GM18499 (cell line): ENCODE measurements around the gene MATN1.

Experiments used
- ATAC-seq: cut with Tn5 transposase; IDR thresholded peaks from one replicate; pipeline ENCODE4 v1.9.1; 2021; ENCODE audit warnings: moderate number of reproducible peaks; ENCODE audit not compliant: insufficient read depth, unreplicated experiment

Gene MATN1

DNA sequence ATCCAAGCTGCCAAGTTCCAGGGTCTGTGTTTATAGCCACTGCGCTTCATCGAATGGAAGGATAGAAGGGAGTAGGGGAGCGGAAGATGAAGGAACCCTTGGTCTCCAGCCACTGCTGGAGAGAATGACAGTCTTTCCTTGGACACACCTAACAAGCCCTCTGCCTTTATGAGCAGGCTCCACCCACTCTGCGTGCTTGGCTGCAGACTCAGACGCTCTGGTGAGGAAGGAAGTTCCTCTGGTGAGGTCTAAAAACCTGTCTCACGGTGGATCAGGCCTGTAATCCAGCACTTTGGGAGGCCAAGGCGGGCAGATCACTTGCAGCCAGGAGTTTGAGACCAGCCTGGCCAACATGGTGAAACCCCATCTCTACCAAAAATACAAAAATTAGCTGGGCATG is 55.4 kb downstream of the MATN1 start:
- ATAC-seq = no peak

DNA sequence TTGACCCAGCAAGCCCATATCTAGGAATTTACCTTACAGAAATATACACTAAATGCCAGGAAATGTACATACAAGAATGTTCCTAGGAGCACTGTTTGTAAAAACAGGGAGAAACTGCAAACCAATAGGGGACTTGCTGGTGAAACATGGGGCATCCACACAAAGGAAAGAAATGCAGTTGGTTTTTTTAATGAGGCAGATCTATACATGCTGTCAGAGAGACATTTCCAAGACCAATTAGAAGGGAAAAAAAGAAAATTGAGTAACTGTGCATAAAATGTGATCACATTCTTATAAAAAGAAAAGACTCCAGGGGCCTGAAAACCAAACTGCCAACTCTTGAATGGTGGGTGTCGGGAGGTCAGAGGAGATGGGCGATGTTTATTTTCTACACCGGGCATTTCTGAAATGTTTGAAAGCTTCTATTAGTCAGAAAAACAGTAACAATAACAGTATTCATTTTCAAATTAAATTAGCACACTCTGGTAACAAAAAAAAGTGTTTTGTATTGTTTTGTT is 56.6 kb downstream of the MATN1 start:
- ATAC-seq = no peak

DNA sequence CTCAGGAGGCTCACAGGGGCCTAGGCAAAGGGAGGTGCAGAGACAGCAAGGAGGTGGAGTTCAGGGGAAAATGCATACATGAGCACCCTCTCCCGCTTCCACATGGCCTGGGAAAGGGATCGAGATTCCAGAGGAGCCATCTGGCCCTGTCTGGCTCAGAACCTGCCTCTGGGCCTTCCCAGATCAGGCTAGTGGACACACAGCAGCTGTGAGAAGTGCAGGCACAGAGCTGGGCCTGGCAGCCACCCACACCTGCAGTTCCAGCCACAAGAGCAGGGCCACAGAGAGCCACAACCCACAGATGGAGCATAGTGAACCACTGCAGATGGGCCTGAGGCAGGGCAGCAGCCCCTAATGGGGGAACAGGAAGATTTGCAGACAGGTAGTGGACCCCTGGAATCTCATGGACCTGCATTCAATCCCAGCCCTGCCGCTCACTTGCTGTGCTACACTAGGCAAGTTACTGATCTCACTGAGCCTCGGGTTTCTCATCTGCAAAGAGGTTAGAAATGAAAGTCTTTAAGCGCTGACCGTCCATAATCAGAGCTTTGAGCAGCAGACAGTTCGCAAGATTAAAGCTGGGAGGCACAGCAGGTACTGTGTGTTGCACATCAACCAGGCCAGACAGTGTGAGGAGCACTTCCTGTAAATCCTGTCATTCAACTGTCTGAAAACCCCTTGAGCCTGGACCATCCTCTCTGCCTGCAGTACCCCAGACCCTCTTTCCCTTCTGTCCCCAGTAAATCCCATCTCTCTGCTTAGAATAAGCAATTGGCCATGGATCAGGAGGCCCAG is 58.0 kb downstream of the MATN1 start:
- no peak for ATAC-seq

DNA sequence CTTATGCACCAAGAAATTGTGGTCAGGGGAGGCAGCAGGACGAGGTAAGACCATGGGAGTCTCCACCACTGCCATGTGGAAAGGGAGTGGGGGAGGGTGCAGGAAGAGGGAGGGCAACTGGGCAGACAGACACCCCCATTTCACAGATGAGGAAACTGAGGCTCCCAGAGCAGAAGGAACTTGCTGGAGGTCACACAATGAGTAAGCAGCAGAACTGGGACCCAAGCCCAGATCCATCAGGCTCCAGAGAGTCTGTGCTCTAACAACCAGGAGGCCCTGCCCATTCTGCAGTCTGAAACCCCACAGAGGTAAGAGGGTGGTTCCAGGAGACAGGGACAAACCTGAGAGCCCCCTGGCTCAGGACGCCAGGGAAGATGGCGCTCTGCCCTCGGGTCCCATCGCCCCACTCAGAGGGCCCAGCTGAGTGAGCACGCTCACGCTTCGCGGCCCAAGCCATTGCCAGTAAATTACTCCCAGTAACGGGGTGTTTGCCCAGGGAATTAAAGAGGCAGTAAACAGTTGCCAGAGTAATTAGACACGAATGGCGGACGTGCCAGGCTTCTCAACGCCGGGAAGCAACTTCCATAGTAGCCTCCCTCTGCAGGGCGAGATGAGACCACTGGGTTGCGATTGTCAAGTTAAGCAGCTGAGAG is 59.2 kb downstream of the MATN1 start:
- ATAC-seq = no peak

DNA sequence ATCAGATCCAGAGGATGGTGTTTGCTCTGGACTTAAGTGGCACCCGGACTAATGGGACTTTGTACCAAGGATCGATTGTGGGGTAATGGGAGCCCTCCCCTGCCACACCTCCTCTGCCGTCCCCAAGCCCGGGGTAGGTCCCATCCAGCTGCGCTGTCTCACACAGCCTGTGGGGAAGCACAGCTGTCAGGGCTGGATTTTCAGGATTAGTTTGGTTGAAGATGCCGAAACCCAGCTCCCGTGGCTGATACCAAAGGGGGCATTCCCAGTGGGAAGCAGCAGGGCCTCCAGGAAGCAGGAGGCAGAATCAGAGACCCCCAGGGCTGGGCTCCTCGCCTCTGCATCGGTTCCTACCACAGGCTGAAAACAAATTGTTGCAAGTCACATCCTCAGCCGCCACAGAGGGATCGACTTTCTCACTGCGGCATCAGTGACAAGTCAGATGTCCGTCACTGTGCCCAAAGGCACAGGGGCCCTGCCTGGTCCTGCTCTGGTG is 59.7 kb downstream of the MATN1 start:
- ATAC-seq = no peak

DNA sequence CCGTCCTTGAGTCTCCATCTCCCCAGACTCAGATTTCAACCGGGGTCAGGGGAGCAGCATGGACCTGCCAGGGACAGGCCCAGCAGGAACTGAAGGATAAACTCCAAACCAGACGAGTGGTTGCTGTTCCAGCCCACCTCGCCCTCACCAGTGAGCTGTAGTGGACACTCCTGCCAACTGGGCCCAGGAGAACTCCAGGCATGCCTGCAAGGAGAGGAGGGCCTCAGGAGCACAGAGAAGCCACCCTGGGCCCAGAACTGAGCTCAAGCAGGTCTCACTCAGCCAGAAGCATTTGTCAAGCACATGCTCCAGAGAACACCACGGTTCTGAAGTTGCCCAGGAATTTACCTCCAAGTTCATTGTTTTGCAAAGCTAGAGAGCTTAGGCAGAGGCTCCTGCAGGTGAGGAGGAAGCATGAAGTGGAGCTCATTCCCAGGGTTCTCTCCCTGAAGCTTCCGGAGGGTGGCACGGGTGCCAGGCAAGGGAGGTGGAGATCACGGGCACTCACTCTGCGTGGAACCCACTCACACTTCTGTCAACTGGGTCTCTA is 61.0 kb downstream of the MATN1 start:
- no peak for ATAC-seq

DNA sequence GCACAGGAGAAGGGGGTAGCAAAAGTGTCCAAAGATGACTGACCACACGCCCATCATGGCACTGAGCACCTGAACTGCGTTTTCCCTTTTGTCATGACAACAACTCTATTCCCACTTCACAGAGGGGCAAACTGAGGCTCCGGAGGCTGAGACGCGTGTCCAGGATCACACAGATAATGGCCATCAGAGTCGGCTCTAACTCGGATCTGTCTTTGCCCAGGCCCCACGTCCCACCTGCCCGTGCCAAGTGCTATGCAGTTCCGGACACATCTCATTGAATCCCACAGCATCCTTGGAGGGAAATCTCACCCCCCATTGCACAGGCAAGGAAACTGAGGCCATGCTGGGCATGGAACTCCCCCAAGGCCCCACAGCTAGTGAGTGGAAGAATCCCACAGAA is 62.1 kb downstream of the MATN1 start:
- ATAC-seq = no peak
